NB4 (cell line): Measurements from ENCODE around the gene TLNRD1.

Experiments used
- CTCF ChIP-seq: IDR thresholded peaks from one replicate; pipeline ENCODE4 v1.5.1; 2012; ENCODE audit warnings: low read depth, low read length
- MYC ChIP-seq: IDR thresholded peaks from 2 replicates; pipeline ENCODE4 v1.6.1; 2011; ENCODE audit warnings: low read depth, low read length
- POLR2A ChIP-seq: IDR thresholded peaks from 2 replicates; pipeline ENCODE4 v1.6.1; 2011; ENCODE audit warnings: mild to moderate bottlenecking; ENCODE audit not compliant: insufficient read length; ENCODE audit errors: extremely low read depth
- TF ChIP-seq, protein P1 (sequence below): IDR thresholded peaks from 2 replicates; pipeline ENCODE4 v1.6.1; 2011; ENCODE audit warnings: low read depth, low read length

GRCh38 chr15:81015621-81016488, 15.1 kb downstream of the TLNRD1 start:
- TF ChIP-seq POLR2A (no peak), CTCF (no peak), MYC (no peak)
- TF ChIP-seq, protein P1, sequence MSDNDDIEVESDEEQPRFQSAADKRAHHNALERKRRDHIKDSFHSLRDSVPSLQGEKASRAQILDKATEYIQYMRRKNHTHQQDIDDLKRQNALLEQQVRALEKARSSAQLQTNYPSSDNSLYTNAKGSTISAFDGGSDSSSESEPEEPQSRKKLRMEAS, result no peak
